Measurements from ENCODE around the gene FAH. TPM values are rescaled to one million over a fixed set of nuclear protein-coding genes. Genes with fewer than 3 reads are reported as not detected.

FAH gene
- total RNA-seq, 4 donors from 2014 or later, result 5.4 to 29.0 (median 11.2) TPM

DNA sequence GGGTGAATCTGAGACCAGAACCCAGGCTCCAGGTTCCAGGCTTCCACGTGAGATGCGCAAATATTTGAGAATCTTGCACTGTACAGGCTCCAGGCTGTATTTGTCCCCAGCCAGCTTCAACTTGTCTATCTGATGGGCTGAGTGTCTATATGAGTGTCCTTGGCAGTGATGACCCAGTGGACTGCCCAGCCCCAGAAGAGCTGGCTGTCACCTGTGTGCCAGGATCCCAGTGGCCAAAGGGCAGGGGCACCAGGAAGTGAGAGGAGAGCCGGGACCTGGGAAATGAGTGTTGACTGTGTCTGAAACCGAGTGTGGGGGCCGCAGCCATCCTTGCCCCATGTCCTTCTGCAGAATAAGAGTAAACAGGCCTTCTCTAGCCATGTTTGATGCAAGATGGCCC lies 10.4 kb downstream of the FAH start:
- no peaks in the 10 kb centered on the region for H3K27me3 ChIP-seq
- no peaks in the 10 kb centered on the region for H3K36me3 ChIP-seq
- intact Hi-C loops (cut with DNase I; ENCODE audit: low total_unique reads), result no loop called here
- no peak for DNase-seq
- H3K4me1 ChIP-seq, result no peaks in the 10 kb centered on the region
- no peak overlapping the region for H3K27ac ChIP-seq
- H3K9me3 ChIP-seq, result no peaks in the 10 kb centered on the region
- no peak for TF ChIP-seq POLR2A (IDR thresholded peaks at IDR 0.05)
- TF ChIP-seq, protein P1, sequence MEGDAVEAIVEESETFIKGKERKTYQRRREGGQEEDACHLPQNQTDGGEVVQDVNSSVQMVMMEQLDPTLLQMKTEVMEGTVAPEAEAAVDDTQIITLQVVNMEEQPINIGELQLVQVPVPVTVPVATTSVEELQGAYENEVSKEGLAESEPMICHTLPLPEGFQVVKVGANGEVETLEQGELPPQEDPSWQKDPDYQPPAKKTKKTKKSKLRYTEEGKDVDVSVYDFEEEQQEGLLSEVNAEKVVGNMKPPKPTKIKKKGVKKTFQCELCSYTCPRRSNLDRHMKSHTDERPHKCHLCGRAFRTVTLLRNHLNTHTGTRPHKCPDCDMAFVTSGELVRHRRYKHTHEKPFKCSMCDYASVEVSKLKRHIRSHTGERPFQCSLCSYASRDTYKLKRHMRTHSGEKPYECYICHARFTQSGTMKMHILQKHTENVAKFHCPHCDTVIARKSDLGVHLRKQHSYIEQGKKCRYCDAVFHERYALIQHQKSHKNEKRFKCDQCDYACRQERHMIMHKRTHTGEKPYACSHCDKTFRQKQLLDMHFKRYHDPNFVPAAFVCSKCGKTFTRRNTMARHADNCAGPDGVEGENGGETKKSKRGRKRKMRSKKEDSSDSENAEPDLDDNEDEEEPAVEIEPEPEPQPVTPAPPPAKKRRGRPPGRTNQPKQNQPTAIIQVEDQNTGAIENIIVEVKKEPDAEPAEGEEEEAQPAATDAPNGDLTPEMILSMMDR (IDR thresholded peaks at IDR 0.05), result no peak
- no peak overlapping the region for H3K4me3 ChIP-seq

DNA sequence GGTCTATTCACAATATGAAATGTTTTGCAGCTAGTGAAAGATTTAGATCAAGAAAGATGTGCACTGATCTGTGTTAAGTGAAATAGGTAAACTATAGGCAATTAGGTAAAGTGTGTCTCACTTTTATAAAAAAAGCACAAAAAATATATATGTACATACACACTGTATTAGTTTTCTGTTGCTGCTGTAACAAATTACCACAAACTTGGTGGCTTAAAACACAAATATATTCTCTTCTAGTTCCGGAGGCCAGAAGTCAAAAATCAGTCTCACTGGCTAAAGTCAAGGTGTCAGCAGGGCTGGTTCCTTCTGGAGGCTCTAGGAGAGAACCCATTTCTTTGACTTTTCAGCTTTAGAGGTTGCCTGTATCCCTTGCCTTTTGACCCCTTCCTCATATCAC lies 11.1 kb downstream of the FAH start:
- no peaks in the 10 kb centered on the region for H3K27me3 ChIP-seq

DNA sequence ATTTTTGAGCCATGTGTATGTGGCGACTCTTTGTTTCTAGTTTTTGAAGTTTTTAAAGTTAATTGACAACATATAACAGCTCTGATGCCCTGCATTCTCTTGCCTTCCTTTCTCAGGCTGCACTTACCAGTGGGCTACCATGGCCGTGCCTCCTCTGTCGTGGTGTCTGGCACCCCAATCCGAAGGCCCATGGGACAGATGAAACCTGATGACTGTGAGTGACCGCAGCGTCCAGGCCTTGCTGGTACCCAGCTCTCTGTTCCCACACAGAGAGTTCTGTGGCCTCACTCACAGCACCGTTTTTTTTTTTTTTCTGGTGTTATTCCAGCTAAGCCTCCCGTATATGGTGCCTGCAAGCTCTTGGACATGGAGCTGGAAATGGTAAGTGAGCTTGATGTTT lies 15.1 kb downstream of the FAH start:
- H3K27me3 ChIP-seq, result no peaks in the 10 kb centered on the region
- no peaks in the 10 kb centered on the region for H3K9me3 ChIP-seq
- H3K4me3 ChIP-seq, result no peak overlapping the region
- H3K27ac ChIP-seq, result no peak overlapping the region
- no peak for DNase-seq
- H3K36me3 ChIP-seq, result no peaks in the 10 kb centered on the region
- intact Hi-C loops (cut with DNase I; ENCODE audit: low total_unique reads), result no loop called here
- TF ChIP-seq POLR2A (IDR thresholded peaks at IDR 0.05), result no peak
- TF ChIP-seq, protein P1 (IDR thresholded peaks at IDR 0.05), result no peak
- no peaks in the 10 kb centered on the region for H3K4me1 ChIP-seq

More for the DNA sequence above, 11.1 kb downstream of the FAH start:
- no peaks in the 10 kb centered on the region for H3K36me3 ChIP-seq
- H3K9me3 ChIP-seq, result no peaks in the 10 kb centered on the region
- H3K4me1 ChIP-seq, result no peaks in the 10 kb centered on the region
- TF ChIP-seq, protein P1 (IDR thresholded peaks at IDR 0.05), result no peak
- no peak for TF ChIP-seq POLR2A (IDR thresholded peaks at IDR 0.05)
- H3K27ac ChIP-seq, result no peak overlapping the region
- DNase-seq, result no peak
- intact Hi-C loops (cut with DNase I; ENCODE audit: low total_unique reads), result no loop called here
- no peak overlapping the region for H3K4me3 ChIP-seq

DNA sequence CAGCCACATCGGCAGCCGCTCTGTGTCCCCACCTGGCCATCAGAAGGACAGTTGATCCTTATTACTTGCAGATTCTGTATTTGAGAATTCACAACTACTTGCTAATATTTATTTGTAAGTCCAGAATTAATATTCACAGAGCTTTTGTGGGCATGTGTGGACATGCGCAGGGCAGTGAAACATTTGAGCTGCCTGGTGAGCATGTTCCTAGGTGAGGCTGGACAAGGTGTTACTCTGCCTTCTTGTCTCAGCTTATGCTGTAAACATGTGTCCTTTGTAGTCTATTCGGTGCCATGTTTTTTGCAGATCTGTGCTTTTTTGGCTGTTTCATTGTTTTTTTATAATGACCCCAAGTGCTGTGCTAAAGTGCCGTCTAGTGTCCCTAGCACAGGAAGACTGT lies 15.6 kb downstream of the FAH start:
- H3K27me3 ChIP-seq, result no peaks in the 10 kb centered on the region
- H3K4me1 ChIP-seq, result no peaks in the 10 kb centered on the region
- no peak overlapping the region for H3K4me3 ChIP-seq
- H3K27ac ChIP-seq, result no peak overlapping the region
- intact Hi-C loops (cut with DNase I; ENCODE audit: low total_unique reads), result no loop called here
- no peak for DNase-seq
- no peaks in the 10 kb centered on the region for H3K36me3 ChIP-seq
- no peaks in the 10 kb centered on the region for H3K9me3 ChIP-seq
- TF ChIP-seq, protein P1 (IDR thresholded peaks at IDR 0.05), result no peak
- no peak for TF ChIP-seq POLR2A (IDR thresholded peaks at IDR 0.05)

DNA sequence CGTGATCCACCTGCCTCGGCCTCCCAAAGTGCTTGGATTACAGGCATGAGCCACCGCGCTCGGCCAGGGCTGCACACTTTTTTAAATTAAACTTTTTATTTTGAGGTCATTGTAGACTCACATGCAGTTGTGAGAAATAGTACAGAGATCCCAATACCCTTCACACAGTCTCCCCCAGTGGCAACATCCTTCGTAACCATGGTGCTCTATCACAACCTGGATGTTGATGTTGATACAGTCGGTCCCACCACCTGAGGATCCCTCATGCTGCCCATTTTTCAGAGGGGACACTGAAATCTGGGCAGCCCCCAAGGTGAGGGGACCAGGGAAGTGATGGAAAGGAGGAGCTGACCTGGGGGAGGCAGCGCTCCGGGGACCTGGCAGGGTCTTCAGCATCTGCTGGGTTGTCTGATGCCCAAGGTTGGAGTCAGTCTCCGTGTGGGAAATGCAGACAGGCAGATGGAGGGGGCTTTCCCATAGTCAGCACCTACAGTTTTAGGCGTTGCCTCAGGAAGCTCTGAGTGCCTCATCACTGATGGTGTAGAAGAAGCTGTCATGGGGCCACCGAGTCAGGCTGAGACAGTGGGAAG lies 17.1 kb downstream of the FAH start:
- H3K4me1 ChIP-seq, result no peaks in the 10 kb centered on the region
- no peaks in the 10 kb centered on the region for H3K36me3 ChIP-seq
- no peak overlapping the region for H3K27ac ChIP-seq
- no peaks in the 10 kb centered on the region for H3K27me3 ChIP-seq
- H3K4me3 ChIP-seq, result no peak overlapping the region
- intact Hi-C loops (cut with DNase I; ENCODE audit: low total_unique reads), result no loop called here
- TF ChIP-seq, protein P1 (IDR thresholded peaks at IDR 0.05), result no peak
- no peak for TF ChIP-seq POLR2A (IDR thresholded peaks at IDR 0.05)
- no peaks in the 10 kb centered on the region for H3K9me3 ChIP-seq
- no peak for DNase-seq

Data from uterus (tissue), 4 donors.